ENCODE data around the gene MICAL2. TPM values are rescaled to one million over a fixed set of nuclear protein-coding genes. Genes with fewer than 3 reads are reported as not detected.

The MICAL2 gene
- total and polyA plus RNA-seq, 7 donors, result 6.8 to 45.7 (median 15.0) TPM

DNA sequence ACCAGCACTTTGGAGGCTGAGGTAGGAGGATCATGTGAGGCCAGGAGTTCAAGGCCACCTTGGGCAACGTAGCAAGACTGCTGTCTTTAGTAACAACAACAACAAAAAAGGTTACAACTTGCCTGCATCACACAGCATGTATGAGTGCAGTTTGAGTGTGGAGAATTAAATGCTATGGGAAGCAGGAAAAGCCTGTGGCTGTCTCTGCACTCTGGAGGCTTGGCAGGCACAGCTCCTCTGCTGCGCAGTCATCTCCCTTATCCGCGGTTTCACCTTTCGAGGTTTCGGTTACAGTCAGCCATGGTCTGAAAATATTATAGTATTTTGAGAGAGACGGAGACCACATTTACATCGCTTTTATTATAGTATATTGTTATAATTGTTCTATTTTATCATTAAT, 2.9 kb downstream of the MICAL2 start:
- no peak for ATAC-seq

DNA sequence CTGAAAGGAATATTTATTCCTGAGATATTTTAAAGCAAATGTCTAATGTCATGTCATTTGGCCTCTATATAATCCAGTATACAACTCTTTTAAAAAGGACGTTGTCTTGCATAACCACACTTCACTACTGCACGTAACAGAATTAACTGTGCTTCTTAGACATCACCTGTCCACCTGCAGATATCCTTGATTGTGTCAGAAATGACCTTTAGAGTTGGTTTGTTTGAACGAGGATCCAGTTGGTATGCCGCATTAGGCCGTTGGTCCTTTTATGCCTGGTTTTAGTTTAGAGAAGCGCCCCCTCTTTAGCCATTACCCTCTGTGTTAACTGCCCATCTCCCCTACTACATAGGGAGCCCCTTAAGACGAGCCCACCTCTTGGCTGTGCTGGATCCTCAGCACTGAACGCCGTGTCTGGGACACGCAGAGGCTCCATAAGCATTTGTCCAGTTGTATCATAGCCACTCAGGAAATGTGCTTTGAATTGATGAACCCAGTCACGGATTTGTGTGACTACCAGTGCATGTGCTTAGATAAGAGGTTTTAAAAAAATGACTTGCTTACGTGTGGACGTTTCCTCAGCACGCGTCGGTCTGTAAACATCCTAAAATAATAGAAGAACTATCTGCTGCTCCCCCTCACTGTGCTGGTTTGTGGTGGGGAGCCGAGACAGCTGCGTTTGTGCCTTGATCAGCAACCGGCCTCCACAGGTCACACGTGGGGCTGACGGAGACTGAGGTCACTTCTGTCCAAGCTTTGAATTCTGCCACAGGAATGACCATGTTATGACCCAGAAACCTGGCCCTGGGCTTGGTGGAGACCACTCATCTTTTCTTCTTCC, 4.0 kb downstream of the MICAL2 start:
- H3K9me3 ChIP-seq, result no peaks in the 10 kb centered on the region
- H3K4me1 ChIP-seq, result peaks cover 23% of the 10 kb centered on the region
- 80 to 83% (median 81%) methylated on average over 21 of the region's 21 CpGs for WGBS, 3 donors
- ATAC-seq, result no peak
- no peak overlapping the region for H3K27ac ChIP-seq
- H3K36me3 ChIP-seq (ENCODE audit: insufficient read depth in 1 of 2, low read depth in 1 of 2), result no peaks in the 10 kb centered on the region
- TF ChIP-seq, protein P1, sequence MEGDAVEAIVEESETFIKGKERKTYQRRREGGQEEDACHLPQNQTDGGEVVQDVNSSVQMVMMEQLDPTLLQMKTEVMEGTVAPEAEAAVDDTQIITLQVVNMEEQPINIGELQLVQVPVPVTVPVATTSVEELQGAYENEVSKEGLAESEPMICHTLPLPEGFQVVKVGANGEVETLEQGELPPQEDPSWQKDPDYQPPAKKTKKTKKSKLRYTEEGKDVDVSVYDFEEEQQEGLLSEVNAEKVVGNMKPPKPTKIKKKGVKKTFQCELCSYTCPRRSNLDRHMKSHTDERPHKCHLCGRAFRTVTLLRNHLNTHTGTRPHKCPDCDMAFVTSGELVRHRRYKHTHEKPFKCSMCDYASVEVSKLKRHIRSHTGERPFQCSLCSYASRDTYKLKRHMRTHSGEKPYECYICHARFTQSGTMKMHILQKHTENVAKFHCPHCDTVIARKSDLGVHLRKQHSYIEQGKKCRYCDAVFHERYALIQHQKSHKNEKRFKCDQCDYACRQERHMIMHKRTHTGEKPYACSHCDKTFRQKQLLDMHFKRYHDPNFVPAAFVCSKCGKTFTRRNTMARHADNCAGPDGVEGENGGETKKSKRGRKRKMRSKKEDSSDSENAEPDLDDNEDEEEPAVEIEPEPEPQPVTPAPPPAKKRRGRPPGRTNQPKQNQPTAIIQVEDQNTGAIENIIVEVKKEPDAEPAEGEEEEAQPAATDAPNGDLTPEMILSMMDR (IDR thresholded peaks at IDR 0.05), result no peak
- DNase-seq, result no peak
- intact Hi-C loops (cut with DNase I), result no loop called here
- H3K4me3 ChIP-seq, result no peak overlapping the region
- no peaks in the 10 kb centered on the region for H3K27me3 ChIP-seq (ENCODE audit: insufficient read depth in 3 of 3, low read length in 2 of 3)

More for the DNA sequence above, 2.9 kb downstream of the MICAL2 start:
- TF ChIP-seq, protein P1 (IDR thresholded peaks at IDR 0.05), result no peak
- intact Hi-C loops (cut with DNase I), result no loop called here
- Histone ChIP-seq H3K27ac (no peak overlapping the region), H3K4me3 (no peak overlapping the region), H3K36me3 (ENCODE audit: insufficient read depth in 1 of 2, low read depth in 1 of 2) (no peaks in the 10 kb centered on the region), H3K4me1 (peaks cover 12% of the 10 kb centered on the region), H3K9me3 (no peaks in the 10 kb centered on the region), H3K27me3 (ENCODE audit: insufficient read depth in 3 of 3, low read length in 2 of 3) (no peaks in the 10 kb centered on the region)
- no peak for DNase-seq
- WGBS, 3 donors, result 85 to 90% (median 86%) methylated on average over 8 of the region's 8 CpGs

- H3K27me3 ChIP-seq (ENCODE audit: insufficient read depth in 3 of 3, low read length in 2 of 3), result no peaks in the 10 kb centered on the region
- no peak for ATAC-seq
- DNase-seq, result no peak
- 92 to 95% (median 95%) methylated on average over 9 of the region's 9 CpGs for WGBS, 3 donors
- intact Hi-C loops (cut with DNase I), result no loop called here
- H3K27ac ChIP-seq, result no peak overlapping the region
- no peaks in the 10 kb centered on the region for H3K36me3 ChIP-seq (ENCODE audit: insufficient read depth in 1 of 2, low read depth in 1 of 2)
- H3K4me3 ChIP-seq, result no peak overlapping the region
- peaks cover 15% of the 10 kb centered on the region for H3K4me1 ChIP-seq
- TF ChIP-seq, protein P1 (IDR thresholded peaks at IDR 0.05), result no peak
- no peaks in the 10 kb centered on the region for H3K9me3 ChIP-seq
Measured at GRCh38 chr11:12116425-12117032, 6.1 kb downstream of the MICAL2 start.

DNA sequence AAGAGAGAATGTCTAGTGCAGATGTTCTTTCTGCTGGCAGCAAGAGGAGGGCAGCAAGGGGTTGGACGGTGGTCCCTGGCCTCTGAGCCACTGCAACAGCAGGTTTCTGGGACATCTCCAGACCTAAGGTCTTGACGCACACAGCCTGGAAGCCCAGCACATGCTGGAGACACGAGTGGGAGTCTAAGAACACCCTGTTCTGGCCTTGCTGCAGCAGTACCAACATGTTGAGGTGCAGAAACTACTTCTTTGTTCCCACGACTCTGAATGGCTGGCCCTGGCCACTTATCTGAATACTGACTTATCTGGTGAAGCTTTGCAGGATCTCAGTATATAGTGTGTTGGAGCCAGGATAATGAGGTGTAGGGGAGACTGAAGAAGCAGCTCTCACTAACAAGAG, 6.8 kb downstream of the MICAL2 start:
- WGBS, 3 donors, result 72 to 86% (median 86%) methylated on average over 4 of the region's 4 CpGs
- ATAC-seq, result no peak
- H3K4me1 ChIP-seq, result peaks cover 13% of the 10 kb centered on the region
- H3K27ac ChIP-seq, result no peak overlapping the region
- no peaks in the 10 kb centered on the region for H3K27me3 ChIP-seq (ENCODE audit: insufficient read depth in 3 of 3, low read length in 2 of 3)
- intact Hi-C loops (cut with DNase I), result no loop called here
- H3K4me3 ChIP-seq, result no peak overlapping the region
- H3K36me3 ChIP-seq (ENCODE audit: insufficient read depth in 1 of 2, low read depth in 1 of 2), result no peaks in the 10 kb centered on the region
- TF ChIP-seq, protein P1 (IDR thresholded peaks at IDR 0.05), result no peak
- DNase-seq, result no peak
- H3K9me3 ChIP-seq, result no peaks in the 10 kb centered on the region

All from psoas muscle (tissue), 8 donors.